Activated CD8-positive, alpha-beta memory T cell treated with anti-CD3 and anti-CD28 coated beads for 4 hours (primary cell): ENCODE measurements around the gene ENAH.

ENCODE experiments used
- DNase-seq, 2 donors: peaks; one replicate each; pipeline ENCODE4 v3.0.0-alpha.2; 2020; ENCODE audit warnings: low read depth in 2 of 2

ENAH gene

DNA sequence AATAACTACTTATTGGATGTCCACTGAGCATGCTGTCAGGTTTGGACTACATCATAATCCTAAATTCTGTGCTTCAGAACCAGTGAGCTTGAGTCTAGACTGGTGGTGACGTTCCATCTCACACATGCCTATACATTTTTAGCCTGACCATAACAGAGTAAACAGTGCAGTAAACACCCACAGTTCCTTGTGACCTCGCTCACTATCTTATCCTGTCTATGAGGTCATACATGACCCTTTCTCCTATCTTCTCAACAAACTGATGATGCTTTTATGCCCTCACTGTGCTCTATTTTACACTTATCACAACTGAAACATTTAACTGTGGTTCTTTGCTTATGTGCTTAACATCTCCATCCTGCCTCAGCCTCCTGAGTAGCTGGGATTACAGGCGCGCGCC lies 91.2 kb downstream of the ENAH start:
- DNase-seq, result no peak

DNA sequence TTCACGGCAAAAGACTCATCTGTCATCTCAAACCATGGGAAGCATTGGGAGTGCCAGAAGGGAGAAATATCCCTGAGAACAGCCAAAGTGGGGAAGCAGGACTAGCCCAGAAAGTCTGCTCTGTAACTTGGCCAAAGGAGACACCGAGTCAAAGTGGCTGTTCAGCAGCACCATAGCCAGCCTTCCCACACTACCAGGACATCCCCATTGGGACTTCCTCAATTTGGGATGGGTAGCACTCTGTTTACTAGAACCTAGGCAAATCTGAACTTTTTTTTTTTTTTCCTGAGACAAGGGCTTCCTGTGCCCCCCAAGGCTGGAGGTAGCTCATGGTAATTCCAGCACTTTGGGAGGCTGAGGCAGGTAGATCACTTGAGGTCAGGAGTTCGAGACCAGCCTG lies 93.0 kb downstream of the ENAH start:
- DNase-seq, result no peak

DNA sequence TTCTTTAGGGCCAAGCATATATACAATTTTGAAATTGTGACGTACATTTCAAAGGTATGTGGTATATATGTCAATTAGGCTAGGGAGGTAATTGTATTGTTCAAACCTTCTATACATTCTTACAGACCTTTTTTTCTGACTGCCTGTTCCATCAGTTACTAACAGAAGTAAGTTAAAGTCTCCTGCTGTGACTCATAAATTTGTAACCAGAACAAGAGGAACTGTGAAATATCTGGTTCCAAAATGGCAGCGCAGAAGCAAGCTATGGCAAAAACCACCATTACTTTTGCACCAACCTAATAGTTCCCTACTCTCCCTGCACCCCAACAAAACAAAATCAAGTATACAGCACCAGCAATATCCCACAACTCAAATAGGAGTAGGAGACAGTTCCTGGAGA lies 93.6 kb downstream of the ENAH start:
- DNase-seq, result no peak

DNA sequence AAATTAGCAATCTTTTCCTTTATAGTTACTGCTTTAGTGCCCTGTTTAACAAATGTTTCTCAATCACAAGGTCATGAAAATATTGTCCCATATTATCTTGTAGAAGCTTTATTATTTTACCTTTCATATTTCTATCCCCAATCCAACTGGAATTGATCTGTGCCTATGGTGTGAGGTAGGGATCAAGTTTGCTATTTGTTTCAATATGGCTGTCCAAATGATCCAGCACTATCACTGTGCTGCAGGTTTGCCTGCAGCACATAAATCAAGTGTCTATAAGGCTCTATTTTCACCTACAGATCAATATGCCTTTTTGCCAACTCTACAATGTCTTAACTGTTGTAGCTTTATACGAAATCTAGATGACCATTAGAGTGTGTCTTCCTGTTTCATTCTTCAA lies 96.2 kb downstream of the ENAH start:
- DNase-seq, result no peak

DNA sequence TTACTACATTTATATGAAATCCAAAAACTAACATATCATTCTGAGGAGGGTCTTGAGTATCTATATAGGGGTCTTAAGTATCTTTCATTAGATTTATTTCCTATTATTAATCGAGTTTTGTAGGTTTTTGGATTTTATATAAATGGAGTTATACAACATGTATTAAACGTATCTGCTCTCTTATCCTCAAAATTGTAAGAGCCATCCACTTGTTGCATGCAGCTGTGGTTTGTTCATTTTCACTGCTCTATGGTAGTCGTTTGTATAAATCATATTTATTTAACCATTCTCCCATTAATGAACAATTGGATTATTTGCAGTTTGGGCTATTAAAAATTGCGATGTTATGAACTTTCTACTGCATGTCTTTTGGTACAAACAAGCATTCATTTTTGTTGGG lies 97.1 kb downstream of the ENAH start:
- DNase-seq, result no peak

DNA sequence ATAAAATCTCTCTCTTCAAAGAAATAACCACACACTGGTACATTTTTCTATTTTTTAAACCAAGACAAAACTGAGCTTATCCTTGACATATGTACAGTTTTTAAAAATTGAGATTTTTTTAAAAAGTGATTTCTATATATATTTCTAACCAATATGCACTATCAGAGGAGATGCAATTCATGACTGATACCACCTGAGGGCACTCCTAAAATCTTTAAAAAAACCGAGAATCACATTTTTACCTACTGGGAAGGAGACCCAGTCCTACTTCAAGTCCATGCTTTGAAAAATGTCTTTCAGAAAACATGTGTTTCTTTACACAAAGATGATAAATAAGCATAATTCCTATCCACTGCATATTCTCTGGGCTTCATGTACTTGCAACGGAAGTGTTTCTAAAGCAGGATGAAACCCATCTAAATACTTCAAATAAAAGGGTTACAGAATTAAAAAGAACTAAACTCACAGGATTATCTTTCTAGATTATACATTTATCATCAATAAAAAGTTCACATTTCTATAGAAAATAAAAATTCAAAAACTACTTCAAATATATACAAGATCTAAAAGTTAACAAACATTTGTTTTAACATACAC lies 98.6 kb downstream of the ENAH start:
- no peak for DNase-seq

DNA sequence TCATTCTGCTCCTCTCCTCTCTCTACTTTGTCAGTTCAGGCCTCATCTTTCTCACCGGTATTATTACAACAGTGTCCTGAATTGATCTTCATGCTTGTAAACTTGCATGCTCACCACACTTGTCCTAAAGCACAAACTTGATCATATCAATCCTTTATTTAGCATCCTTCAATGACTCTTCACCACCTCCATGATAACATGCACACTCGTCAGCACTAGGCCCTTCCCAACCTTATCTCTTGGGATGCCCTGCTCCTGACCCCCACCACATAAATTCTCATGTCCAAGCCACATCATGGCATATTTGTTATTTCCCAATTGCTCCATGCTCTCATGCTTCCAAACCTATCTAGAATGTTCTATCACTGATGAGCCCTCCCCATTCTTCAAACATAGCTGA lies 103.1 kb downstream of the ENAH start:
- DNase-seq, result no peak

DNA sequence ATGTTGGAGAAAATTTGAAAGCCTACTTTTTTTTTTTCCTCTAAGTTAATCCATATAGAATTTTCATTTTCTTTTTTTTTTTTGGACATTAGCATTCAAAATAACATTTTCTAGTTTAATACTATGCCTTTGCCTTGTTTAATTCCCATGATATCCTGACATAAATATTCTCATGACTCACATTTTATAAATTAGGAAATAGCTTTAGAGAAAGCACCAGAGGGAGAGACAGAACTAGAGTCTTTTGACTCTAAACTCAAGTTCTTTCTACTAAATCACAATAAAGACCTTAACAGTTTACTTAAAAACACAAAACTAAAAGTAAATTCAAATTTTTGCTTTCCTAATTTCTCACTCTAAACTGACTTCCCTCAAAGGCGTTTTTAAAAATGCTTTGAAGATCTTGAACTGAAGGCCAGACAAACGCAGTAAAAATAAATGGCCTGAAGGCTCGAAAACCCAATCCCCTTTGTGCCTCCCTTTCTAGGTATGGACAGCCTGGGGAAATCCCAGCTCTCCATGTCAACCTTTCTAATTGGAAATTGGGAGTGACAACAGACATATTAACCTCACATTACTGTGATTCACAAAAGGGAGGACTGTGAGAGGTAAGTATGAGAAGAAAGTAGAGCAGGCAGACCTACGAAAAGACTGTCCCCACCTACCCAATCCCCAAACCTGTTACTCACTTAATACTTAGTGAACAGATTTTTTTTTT lies 104.6 kb downstream of the ENAH start:
- no peak for DNase-seq

DNA sequence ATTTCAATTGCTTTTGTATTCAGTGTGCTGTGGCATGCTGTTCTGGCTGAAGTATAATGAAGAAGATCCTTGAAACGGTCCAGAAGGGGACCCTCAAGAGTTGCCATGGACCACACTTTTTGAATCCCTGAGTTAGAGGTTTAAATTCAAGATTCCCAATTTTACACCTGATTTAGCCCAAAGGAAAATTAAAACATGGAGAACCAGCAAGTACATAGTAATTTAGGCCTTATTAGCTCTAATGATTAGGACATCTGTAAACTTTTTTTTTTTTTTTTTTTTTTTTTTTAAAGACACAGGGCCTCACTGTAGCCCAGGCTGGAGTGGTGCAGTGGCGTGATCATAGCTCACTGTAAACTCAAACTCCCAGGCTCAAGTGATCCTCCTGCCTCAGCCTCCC lies 107.3 kb downstream of the ENAH start:
- no peak for DNase-seq

DNA sequence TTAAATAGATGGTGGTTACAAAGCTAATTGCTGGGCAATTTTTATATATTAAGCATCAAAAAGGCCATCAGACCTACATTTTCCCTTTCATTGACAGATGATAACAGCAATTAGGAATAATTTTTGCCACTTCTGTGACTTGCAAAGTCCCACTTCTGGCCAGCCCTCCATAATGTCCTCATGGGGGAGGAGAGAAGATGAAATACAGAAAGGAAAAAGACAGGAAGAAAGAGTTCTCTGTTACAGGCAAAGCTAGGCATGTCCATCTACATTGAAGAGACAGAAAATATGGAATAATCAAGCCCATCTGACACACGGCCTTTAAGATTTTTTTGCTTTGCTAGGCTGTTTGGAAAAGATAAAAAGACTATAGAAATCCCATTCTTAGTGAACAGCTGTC lies 108.0 kb downstream of the ENAH start:
- DNase-seq, result no peak

DNA sequence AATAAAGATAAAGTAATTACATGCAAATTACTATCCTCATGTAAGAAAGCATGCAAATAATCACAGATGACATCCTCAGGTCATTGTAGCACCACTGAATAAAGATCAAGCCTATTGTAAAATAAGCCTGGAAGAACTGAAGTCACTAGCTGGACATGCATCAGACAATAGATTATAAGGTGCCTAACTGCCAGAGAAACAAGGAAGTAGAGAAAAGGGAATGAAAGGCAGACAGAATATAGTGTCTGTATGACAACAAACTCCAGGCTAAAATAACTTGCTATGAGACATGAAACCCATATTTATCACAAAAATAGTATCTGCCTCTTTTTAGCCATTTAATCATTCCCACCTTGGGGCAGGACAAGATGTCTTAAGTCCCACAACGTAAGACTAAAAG lies 108.7 kb downstream of the ENAH start:
- no peak for DNase-seq

DNA sequence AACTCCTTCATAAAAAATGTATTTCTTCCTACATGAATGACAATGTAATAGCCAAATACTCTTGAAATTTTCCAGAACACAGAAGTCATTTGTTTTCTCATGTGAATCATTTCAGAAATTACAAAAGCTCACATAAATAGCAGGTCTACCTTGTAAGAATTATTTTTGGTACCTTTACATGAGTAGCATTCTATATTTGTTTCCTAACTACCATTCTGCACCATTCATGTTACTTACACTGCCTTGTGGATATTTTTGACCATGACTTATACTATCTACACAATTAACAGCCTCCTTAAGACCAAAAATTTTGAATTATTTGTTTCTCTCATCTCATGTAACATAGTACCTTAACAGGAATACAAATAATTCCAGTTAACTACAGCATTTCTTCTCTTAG lies 109.6 kb downstream of the ENAH start:
- DNase-seq, result no peak

DNA sequence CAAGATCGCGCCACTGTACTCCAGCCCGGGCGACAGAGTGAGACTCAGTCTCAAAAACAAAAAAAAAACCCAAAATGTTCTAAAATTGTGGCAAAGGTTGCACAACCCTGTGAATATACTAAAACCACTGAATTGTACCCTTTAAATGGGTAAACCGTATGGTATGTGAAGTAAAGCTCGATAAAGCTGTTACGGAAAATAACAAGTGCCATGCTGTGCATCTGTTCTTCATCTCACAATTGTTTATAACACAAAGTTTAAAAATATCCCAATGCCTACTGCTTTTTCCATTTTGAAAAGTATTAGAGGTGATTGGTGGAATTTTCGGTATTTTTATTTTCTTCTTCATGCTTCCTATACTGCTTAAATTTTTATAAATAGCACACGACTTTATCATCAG lies 111.5 kb downstream of the ENAH start:
- no peak for DNase-seq

DNA sequence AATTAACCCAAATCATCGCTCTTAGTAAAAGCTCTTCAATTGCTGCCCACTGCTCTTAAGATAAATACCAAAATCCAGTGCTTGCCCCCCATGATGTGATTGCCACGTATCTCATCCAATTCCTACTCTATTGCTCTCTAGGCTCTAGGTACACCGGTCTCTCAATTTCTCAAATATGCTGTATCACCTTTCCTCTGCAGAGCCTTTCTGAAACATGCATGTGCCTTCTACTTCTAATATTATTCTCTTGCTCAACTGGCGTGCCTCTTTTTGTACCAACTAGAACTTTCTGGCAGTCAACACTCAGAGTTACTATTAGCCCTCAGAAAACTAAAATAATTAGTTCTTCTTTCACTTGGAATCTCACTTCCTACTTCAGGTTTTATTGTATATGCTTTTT lies 113.3 kb downstream of the ENAH start:
- DNase-seq, result no peak

DNA sequence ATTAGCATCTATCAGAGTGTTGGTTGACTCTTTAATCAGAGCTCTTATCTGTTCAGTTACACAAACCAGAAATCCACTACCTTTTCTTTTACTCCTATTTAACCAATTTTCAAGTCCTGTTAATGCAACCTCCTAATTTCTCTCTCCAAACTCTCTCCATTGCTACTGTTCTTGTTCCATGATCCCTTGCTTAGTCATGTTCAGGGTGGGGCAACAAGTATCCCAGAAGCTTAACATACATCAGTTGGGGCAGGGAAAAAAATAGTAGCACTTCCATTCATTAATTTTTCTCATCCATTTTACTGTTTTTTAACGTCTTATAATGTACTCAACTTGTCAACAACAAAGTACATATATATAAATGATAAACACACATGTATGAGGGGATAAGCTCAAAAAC lies 113.9 kb downstream of the ENAH start:
- DNase-seq, result no peak

DNA sequence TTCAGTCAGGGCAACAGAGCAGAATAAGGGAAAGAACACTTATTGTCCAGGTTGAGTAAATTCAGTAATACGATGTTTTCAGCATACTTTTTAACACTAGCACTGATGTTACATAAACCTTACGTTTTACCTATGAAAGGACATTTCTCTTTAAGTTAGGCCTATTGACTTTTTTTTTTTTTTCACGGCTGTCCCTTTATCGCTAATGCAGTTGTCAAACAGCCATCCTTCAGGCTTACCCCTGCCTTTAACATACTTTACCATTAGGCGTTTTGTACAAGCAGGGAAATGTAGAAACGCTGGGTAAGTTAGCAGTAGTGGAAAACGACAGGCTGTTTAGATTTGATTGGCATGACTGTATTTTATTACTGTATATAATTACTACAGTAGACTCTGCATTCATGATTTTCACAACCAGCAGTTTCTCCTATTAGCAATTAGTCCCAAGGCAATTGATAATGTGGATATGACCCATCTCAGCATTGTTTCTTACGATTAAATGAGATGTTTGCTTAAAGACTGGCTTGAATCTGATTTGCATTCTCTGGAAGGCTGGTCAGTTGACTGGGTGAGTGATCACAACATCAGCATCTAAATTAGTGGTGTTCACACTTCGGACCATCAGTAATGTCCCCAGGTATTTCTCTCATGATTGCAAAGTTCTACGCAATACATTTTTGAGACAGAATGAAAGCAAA lies 115.2 kb downstream of the ENAH start:
- DNase-seq, result no peak

DNA sequence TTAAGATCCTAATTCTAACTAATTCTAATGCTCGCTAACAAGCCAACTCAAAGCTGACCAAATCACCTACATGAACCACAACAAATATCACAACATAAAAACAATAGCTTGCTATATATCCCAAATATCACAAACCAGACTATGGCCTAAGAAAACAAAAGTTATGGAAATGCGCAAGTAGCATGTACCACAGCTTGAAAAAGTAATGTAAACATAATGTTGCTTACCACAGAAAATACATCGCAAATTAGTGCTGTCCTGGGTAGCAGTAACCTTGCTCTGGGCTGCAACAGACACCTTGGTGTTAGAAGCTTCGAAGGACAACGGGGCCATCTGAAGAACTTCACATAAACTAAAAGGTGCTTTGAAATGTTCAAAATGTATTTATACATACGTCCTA lies 117.6 kb downstream of the ENAH start:
- no peak for DNase-seq

DNA sequence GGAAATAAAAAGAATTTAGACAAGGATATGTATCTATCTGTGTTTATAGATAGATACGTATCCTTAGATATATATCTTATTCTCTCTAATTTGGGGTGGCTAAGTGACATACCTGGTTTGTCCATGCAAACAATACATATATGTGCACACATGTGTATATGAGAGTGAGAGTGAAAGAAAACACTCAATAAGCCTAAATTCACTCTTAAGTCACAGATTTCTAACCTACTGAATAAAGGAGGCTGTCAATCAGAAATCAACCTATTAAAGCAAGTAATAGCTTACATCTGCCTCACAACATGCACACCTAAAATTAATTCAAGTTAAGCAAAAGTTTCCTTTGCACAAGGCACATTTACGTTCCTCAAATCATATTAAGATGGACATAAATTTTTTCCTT lies 118.2 kb downstream of the ENAH start:
- DNase-seq, result no peak

DNA sequence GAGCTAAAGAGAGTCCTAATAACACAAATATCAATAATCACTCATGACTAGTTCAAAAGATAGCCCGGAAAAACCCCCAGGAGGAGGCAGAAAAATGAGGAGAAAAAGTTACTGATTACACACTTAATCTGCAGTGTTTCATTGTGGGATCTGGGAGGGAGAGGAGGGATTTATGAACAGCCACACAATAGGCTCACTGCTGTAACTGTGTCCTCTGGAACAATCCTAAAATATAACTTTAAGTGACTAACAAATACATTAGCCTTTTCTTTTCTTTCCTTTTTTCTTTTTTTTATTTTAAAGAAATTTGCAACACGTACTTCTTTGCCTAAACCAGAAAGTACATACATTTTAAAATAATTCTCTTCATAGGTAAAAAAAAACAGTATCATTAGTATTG lies 118.8 kb downstream of the ENAH start:
- no peak for DNase-seq

DNA sequence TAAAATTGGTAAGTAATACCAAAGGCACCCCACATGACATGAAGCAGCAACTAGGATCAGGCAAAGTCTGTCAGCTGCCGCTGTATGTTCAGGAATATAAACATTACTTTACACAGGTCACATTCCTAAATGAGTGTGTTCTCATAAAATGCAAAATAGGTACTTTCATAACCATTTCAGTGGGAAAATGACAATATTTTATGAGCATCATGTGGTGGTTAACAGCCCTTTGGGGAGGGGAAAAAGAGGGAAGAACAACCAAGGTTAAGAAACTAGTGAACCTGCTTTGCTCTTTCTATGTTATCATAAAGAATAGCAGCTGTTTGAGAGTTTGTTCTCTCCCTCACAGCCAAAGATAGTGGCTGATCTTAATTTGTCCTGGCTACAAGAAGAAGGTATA lies 119.7 kb downstream of the ENAH start:
- no peak for DNase-seq

DNA sequence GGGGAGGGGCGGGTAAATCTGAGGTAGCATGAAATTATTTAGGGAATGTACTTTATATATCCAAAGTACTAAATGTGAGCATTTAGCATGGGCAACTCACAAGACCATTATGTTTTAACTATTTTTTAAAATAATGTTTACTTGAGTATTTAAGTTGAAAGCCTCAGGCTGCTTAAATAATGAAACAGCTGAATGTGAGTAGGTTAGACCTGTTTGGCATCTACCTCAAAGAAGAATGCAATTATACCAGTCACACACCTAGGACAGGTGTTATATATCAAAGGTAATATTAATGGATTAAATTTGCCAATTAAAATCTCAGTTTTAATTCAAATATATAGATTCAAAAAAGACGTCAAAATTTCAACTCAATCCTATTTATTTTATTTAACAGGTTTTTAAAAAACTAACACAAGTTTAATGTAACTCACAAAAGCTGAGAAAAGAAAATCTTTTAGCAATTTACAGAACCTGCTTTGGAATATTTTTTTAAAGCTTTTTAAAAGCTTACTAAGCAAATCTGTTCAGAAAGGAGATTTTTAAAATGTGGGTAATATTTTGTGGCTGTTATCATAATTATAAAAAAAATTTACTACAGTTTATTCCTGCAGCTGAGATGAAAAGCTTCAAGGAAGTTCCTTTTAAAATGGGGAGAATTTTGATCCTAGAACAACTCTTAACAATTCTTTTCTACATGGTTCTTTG lies 120.5 kb downstream of the ENAH start:
- DNase-seq, result no peak

DNA sequence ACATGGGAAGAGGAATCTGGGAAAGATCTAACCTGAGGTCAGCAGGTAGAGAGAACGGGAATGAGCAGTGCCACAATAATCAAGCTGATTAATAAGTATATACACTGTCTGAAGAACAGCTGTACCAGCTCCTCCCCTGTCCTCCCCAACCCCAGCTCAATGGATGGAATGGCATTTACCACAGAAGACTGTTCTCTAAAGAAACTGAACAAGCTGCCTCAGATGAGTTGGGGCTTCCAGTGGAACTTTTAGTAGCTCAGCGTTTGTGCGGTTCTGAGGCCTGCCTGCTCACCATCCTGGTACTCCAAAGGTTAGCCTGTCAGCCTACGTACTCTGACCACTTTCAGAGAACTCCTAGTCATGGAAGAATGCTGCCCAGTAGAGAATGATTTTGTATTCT lies 123.2 kb downstream of the ENAH start:
- DNase-seq, result no peak

DNA sequence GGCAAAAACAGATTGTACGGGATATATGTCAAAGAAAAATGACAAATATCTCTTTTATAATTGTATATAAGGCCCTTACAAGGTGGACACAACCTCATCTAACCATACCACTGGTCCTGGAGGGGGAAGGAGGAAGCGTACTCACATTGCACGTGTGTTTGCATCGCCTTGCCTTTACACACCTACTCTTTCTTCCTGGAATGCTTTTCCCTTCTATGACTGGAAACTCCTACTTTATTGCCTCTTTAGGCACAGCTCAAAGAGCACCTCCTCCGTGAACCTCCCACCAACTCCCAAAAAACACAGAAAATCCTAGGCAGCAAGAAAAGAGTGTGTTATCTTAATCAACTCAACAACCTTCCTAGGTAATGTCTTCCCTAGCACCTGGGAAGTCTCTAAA lies 125.3 kb downstream of the ENAH start:
- DNase-seq, result no peak
